NOMO-1 treated with dmso at 0.1 percent for 144 hours (cell line): ENCODE measurements around the gene IP6K3.

ENCODE experiments used
- DNase-seq: peaks from one replicate; lab custom pipeline; 2025; ENCODE audit not compliant: unreplicated experiment; lab: John Stamatoyannopoulos, UW

The IP6K3 gene

DNA sequence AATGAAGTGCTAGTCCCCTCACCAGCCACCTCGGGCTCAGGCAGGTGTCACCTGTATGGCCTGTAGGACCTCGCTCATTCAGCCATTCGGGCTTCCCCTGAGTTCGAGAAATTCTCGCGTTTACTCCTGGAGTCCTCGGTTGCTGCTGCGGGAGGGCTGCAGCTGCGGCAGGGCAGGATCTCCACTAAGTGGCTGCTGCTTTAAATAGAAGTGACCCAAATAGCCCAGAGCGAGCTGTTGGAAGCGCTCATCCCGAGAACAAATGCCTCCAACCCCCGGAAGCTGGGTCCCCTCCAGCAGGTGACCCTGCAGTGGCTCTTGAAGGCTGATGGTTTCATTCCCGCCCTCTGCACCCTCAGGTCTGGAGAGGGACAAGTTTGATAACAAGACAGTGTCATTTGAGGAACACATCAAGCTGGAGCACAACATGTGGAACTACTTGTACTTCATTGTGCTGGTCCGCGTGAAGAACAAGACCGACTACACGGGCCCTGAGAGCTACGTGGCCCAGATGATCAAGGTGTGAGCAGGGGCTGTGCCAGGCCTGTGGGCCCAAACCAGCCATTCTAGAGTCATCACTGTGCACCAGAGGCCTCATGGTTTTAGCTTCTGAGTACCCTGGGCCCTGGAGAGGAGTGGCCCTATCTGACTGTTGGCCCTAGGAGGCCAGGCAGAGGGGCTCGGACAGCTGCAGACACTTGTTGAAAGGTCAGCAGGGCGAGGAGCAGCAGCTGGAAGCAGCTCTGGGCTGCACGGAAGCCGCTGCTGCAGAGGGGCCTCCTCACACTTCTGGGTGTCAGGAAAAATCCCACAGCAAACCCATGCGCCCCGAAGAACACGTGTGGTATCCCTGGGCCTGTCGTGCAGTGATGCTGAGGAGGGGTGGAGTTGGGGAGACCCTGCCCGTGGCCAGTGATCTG is 53.3 kb downstream of the IP6K3 start:
- DNase-seq, result no peak

DNA sequence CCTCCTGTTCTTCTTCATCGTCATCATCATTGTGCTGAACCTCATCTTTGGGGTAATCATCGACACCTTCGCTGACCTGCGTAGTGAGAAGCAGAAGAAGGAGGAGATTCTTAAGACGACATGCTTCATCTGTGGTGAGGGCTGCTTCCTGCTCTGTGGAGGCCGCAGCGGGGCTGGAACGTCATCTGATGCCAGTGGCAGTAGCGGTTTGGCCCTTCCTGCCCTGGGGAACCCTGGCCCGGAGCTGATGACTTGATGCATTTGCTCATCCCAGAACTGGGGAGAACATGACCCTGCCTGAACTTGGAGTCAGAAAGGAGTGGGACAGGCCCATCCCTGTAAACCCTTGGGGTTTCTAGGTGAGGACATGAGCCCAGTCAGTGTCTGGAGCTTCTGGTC is 53.9 kb downstream of the IP6K3 start:
- DNase-seq, result no peak

DNA sequence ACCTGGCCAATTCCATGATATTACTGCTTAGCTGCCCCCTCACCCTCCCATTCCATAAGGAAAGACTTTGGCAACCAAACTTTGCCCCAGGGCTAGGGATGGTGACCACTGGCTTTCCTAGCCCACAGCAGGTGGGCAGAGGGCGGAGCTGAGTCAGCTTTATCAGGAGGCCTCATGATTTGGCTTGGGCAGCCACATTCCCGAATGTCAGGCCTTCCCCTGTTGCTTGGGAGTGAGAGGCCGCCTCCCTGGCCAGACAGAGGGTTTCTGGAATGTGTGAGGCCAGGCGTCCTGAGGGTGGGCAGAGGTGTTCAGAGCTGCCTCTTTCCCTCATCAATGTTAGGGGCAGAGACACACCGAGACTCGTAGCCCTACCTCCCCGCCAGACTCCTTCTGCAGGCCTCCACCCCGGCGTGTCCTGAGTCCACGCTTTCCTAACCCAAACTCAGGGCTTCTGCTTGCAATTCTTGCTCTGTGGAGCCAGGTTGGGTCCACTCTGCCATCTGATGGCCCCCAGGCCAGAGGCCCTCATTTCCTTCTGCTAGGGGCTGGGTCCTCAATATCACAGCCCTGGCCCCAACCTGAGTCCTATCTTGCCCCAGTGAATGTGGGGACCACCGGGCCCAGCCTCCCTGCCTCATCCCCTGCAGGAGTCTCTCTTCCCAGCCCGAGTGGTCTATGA is 54.5 kb downstream of the IP6K3 start:
- no peak for DNase-seq

DNA sequence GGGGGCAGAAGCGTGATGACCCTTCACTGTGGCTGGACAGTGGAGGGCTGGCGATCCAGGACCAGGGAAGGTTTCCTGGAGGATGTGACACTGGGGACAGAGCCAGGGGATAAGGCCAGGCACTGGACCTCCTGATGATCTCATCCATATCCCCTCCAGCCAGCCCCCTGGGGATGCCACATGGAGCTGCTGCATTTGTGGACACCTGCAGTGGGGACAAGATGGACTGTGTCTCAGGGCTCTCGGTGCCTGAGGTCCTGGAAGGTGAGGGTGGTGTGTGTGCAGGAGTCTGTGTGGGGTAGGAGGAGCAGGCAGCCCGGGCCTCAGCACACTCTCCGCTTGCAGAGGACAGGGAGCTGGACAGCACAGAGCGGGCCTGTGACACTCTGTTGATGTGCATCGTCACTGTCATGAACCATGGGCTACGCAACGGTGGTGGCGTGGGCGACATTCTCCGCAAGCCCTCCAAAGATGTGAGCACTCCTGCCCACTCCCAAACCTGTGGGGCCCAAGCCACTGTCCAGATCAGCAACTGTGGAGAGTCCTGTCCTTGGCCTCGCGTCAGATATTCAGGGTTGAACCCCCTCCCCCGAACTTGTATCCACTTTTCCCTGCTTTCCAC is 55.1 kb downstream of the IP6K3 start:
- DNase-seq, result no peak

DNA sequence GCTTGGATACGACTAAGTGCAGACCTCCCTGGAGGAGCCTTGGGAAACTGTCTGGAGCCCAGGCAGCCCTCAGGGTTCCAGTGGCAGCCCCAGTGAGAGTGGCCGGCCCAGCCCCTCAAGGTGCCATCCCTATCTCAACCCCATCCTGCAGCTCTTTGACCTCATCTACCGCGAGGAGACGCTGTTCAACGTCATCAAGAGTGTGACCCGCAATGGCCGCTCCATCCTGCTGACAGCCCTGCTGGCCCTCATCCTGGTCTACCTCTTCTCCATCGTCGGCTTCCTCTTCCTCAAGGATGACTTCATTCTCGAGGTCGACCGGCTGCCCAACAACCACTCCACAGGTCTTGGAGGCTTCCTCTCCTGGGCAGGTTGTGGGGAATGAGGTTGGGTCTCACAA is 55.9 kb downstream of the IP6K3 start:
- no peak for DNase-seq

- DNase-seq, result no peak
These were observed 56.8 kb downstream of the IP6K3 start for GRCh38 chr6:33689879-33690278.

DNA sequence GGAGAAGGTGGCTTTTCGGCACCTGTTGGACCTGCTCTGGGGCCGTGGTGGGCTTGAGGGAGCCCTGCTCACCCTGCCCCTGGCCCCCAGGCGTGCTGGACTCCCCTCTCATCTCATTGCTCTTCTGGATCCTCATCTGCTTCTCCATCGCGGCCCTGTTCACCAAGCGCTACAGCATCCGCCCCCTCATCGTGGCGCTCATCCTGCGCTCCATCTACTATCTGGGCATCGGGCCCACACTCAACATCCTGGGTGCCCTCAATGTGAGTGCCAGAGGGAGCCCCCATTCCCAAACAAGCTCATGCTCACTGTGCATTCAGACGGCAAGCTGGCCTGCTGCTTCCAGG is 57.6 kb downstream of the IP6K3 start:
- DNase-seq, result no peak

DNA sequence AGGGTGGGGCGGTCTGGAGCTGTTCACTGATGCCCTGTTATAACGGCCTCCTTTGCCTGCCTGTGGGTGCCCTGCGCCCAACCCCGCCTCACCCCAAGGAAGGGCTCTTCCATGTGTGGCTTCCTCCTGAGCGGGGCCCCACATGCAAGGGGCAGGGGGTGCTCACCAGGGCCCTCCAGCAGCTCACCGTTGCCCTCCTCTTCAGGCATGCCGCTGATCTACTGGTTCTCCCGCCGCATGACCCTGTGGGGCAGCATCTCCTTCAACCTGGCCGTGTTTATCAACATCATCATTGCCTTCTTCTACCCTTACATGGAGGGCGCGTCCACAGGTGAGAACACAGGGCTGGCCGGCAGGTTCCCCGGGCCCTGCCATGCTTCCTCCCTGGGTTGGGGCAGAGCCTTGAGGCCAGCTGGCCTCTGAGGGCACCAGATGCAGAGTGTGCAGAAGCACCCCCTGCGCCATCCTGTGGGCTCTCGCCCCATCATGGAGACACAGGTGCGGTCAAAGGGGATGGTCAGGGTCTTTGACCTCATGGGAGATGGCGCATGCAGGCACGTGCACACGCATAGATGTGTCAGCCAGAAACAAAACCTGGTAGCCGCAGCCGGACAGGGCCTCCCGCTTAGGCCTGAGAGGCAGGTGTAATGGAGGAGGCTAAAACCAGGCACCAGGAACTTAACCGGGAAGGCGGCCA is 58.1 kb downstream of the IP6K3 start:
- no peak for DNase-seq

- DNase-seq, result no peak
These were observed 58.7 kb downstream of the IP6K3 start for GRCh38 chr6:33688006-33688405.

DNA sequence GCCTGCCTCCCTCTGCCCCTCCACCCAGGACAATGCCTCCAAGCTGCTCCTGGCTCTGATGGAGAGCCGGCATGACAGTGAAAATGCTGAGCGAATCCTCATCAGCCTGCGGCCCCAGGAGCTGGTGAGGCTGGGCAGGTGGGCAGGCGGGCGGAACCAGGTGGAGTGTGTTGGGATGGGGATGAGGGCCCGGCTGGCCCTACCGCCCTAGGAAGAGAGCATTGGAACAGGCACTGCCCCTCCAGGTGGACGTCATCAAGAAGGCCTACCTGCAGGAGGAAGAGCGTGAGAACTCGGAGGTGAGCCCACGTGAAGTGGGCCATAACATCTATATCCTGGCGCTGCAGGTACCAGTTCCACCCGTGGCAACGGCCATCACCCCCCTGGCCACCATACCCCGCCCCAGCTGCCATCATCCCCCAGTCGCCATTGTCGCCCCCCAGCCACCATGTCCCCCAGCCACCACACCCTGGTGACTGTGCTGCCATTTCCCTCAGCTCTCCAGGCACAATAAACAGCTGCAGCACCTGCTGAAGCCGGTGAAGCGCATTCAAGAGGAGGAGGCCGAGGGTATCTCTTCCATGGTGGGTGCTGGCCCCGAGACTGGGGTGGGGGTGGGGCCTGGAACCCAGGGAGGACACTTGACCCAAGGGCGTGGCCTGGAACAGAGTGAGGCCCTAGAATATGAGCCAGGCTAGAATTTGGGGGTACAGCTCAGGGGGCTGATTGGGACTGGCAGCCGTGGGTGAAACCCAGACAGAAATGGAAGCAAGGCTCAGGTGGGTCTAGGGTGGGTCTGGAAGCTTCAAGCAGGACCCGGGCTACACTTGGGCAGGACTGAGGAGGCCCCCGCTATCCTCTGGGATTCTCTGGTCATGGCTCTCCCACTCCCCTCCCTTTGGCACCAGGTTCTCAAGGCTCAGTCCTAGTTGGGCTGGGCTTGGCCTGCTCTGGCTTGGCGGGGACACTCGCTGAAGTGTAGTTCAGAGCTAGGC is 59.4 kb downstream of the IP6K3 start:
- no peak for DNase-seq

DNA sequence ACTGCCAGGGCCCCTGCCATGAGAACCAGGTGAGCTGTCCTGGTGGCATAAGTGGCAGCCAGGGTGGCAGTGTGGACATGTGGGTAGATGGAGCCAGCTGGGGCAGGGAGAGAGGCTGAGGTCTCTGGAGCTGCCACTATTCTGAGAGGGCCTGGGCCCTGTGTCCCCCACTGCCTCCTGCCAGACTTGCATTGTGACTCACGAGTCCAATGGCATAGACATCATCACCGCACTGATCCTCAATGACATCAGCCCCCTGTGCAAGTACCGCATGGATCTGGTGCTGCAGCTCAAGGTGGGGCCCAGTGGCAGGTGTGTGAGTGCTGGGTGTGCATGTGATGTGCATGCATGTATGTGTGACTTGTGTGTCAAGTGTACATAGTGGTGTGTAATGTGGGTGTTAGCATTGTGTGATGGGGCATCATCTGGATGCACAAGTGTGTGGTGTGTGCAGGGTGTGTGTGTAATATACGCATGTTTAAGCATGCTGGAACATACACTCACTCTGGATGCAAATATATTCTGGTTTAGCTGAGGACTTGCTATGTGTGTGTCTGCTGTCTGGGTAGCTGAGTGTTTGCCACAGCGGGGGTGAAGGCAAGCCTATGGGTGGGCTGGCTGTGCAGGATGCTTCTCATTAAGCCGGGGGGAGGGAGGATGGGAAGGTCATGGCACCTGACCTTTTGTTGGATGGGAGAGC is 60.3 kb downstream of the IP6K3 start:
- DNase-seq, result no peak

GRCh38 chr6:33685411-33686224 is 61.1 kb downstream of the IP6K3 start:
- DNase-seq, result no peak

- DNase-seq, result no peak
These were observed 61.7 kb downstream of the IP6K3 start for GRCh38 chr6:33684983-33685382.

DNA sequence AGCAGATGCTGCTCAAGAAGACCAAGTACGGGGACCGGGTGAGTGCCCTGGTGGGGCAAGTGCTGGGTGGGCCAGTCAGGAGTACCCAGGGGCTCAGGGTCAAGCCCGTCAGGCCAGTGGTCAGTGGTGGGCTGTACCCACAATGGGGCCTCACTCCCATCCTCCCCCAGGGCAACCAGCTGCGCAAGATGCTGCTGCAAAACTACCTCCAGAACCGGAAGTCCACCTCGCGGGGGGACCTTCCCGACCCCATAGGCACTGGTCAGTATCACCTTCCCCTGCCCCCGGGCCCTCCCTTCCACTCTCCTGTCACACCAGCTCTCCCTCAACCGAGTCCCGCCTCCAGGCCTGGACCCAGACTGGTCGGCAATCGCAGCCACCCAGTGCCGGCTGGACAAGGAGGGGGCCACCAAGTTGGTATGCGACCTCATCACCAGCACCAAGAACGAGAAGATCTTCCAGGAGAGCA is 62.2 kb downstream of the IP6K3 start:
- no peak for DNase-seq

DNA sequence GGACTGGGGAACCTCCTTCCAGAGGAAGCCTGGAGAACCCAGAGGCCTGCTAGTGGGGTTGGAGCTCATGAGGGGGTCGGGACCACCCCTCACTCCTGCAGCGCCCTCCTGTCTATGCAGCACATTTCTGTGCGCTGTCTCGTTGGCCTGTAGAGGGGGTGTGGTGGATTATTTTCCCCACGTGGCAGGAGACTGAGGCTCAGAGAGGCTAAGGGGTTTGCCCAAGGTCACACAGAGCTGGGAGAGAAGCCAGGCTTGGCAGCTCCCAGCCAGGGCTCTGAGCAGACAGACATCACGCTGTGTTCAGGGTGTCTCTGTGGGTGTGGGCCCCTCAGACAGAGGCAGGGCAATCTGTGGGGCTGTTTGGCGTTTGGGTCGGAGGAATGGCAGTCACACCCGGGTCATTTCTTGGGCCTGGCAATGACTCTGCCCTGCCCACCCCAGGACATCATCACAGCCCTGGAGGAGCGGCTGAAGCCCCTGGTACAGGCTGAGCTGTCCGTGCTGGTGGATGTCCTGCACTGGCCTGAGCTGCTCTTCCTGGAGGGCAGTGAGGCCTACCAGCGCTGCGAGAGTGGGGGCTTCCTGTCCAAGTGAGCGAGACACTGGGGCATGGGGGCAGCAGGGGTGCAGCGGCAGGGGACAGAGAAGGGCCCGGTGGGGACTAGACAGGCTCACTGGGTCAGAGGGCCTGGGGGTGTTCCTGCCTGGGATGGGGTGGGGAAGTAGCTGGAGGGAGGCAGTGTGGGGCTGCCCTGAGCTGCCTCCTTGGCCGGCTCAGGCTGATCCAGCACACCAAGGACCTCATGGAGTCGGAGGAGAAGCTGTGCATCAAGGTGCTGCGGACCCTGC is 62.9 kb downstream of the IP6K3 start:
- DNase-seq, result no peak

- no peak for DNase-seq
These were observed 63.6 kb downstream of the IP6K3 start for GRCh38 chr6:33683051-33683571.

DNA sequence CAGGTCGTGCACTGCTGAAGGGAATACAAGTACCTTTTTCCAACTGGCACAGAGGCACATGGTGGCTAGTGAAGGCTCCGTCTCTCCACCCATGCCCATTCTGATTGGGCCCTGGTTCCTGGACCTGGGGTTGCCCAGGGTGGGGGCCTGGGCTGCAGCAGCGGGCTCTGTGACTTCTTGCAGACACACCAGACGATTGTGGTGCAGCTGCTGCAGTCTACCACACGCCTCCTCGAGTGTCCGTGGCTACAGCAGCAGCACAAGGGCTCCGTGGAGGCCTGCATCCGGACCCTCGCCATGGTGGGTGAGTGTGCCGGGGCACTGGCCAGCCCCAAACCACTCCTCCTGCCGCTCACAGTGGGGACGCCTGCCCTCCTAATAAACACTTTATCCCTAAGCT is 64.4 kb downstream of the IP6K3 start:
- no peak for DNase-seq

GRCh38 chr6:33679761-33680160 is 66.9 kb downstream of the IP6K3 start:
- DNase-seq, result no peak
